Measurements from ENCODE around the gene FARSB.
A peak's percentile ranks its signal among the peaks of the same experiment; 100 is the strongest.

The FARSB gene

GRCh38 chr2:222672068-222672401 is 16.1 kb upstream of the FARSB start:
- Mint-ChIP-seq H3K4me1 (peaks cover 10% of the 10 kb centered on the region), H3K4me3 (no peak overlapping the region), H3K27me3 (peaks cover 34% of the 10 kb centered on the region), H3K9me3 (no peaks in the 10 kb centered on the region), H3K27ac (no peak overlapping the region), H3K36me3 (no peaks in the 10 kb centered on the region)

DNA sequence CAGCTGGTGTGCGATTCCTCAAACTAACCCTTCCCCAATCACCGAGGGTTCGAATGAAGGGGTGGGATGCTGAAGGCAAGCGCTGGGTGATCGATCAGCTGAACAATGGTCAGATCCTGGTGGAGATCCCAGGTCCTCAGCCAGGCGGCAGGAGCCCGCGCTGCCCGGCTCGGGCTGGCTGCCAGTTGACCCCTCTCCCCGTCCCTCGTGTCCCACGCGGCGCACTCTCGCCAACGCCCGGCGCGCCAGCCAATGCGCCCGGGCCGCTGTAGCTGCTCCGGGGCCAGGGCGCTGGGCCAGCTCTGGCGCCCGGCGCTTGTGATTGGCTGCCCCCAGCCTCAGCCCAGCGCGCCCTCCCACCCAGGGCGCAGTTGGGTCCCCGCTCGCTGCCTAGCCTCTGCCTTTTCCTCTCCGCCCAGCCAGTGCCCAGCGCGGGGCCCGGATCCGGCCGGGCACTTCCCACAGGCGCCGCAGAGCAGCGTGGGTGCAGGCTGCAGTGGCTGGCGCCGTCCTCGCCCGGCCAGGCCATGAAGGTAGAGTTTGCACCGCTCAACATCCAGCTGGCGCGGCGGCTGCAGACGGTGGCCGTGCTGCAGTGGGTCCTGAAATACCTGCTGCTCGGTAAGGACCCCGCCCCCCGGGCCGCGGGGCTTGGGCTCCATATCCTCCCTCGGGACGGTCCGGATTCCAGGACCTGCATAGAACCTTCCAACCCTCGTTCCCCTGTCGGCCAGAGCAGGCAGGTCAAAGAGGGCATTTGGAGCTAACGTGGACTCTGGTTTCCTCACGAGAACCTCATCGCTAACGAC is 15.6 kb upstream of the FARSB start, which contains the start of gene MOGAT1:
MOGAT1 (plus strand) TSS at position 400 of the 809 bp plus-strand sequence; CDS start at position 528, 128 bp downstream.
- Mint-ChIP-seq H3K4me3 (no peak within 1 kb of the TSS), H3K9me3 (no peaks in the 10 kb centered on the region), H3K36me3 (no peaks in the 10 kb centered on the region), H3K27me3 (peaks cover 34% of the 10 kb centered on the region), H3K4me1 (peaks cover 10% of the 10 kb centered on the region), H3K27ac (peak within 1 kb of the TSS; percentile 6)

DNA sequence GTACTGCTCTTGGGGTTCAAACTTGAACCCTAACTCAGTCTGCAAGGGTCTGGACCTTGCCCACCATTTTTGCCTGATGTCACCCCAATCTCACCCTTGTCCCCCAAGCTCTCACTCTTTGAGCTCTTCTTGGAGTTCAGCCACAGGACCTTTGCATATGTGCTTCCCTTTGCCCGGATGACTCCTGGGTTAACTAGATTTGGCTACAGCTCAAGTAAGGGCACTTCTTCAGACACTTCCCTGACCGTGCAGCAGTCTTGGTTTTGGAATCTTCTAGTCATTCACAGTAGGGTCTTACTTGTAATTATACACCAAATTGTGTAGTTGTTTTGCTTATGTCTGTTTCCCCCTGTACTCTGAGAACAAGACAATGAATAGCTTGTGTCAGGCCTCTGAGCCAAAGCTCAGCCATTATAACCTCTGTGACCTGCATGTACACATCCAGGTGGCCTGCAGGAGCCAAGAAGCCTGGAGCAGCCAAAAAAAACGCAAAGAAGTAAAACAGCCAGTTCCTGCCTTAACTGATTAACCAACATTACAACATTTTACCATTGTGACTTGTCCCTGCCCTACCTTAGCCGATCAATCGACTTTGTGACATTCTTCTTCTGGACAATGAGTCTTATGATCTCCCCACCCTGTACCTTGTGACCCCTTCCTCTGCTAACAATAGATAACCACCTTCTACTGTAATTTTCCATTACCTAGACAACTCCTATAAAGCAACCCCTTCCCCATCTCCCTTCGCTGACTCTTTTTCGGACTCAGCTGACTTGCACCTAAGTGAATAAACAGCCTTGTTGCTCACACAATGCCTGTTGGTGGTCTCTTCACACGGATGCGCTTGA is 14.5 kb upstream of the FARSB start:
- peaks cover 35% of the 10 kb centered on the region for H3K27me3 Mint-ChIP-seq
- no peak overlapping the region for H3K4me3 Mint-ChIP-seq
- no peak overlapping the region for H3K27ac Mint-ChIP-seq
- H3K9me3 Mint-ChIP-seq: no peaks in the 10 kb centered on the region
- H3K4me1 Mint-ChIP-seq: peaks cover 10% of the 10 kb centered on the region
- no peaks in the 10 kb centered on the region for H3K36me3 Mint-ChIP-seq

- H3K4me3 Mint-ChIP-seq: no peak overlapping the region
- peaks cover 32% of the 10 kb centered on the region for H3K27me3 Mint-ChIP-seq
- H3K9me3 Mint-ChIP-seq: no peaks in the 10 kb centered on the region
- peaks cover 10% of the 10 kb centered on the region for H3K4me1 Mint-ChIP-seq
- H3K36me3 Mint-ChIP-seq: no peaks in the 10 kb centered on the region
- no peak overlapping the region for H3K27ac Mint-ChIP-seq
These were observed 13.5 kb upstream of the FARSB start for GRCh38 chr2:222669353-222669752.

GRCh38 chr2:222668494-222669154 is 12.7 kb upstream of the FARSB start:
- Mint-ChIP-seq H3K27me3 (peaks cover 32% of the 10 kb centered on the region), H3K36me3 (no peaks in the 10 kb centered on the region), H3K27ac (no peak overlapping the region), H3K9me3 (no peaks in the 10 kb centered on the region), H3K4me3 (no peak overlapping the region), H3K4me1 (peaks cover 10% of the 10 kb centered on the region)

GRCh38 chr2:222663479-222663878 is 7.6 kb upstream of the FARSB start:
- no peaks in the 10 kb centered on the region for H3K9me3 Mint-ChIP-seq
- no peaks in the 10 kb centered on the region for H3K36me3 Mint-ChIP-seq
- no peaks in the 10 kb centered on the region for H3K4me1 Mint-ChIP-seq
- no peak overlapping the region for H3K4me3 Mint-ChIP-seq
- no peak overlapping the region for H3K27ac Mint-ChIP-seq
- H3K27me3 Mint-ChIP-seq: peaks cover 11% of the 10 kb centered on the region

- H3K4me3 Mint-ChIP-seq: peak overlapping the region; percentile 99
- peak overlapping the region; percentile 99 for H3K27ac Mint-ChIP-seq
- peaks cover 41% of the 10 kb centered on the region for H3K4me1 Mint-ChIP-seq
- H3K27me3 Mint-ChIP-seq: no peaks in the 10 kb centered on the region
- peaks cover 12% of the 10 kb centered on the region for H3K36me3 Mint-ChIP-seq
- no peaks in the 10 kb centered on the region for H3K9me3 Mint-ChIP-seq
These were observed 894 bp upstream of the FARSB start for GRCh38 chr2:222656526-222657446.

GRCh38 chr2:222653280-222653679 is 2.6 kb downstream of the FARSB start:
- Mint-ChIP-seq H3K4me1 (peaks cover 64% of the 10 kb centered on the region), H3K27me3 (no peaks in the 10 kb centered on the region), H3K36me3 (peaks cover 17% of the 10 kb centered on the region), H3K27ac (peak overlapping the region; percentile 73), H3K4me3 (peak overlapping the region; percentile 84), H3K9me3 (no peaks in the 10 kb centered on the region)

GRCh38 chr2:222652491-222653255 is 3.2 kb downstream of the FARSB start:
- Mint-ChIP-seq H3K27me3 (no peaks in the 10 kb centered on the region), H3K4me1 (peaks cover 67% of the 10 kb centered on the region), H3K27ac (peak overlapping the region; percentile 73), H3K36me3 (peaks cover 20% of the 10 kb centered on the region), H3K4me3 (peak overlapping the region; percentile 84), H3K9me3 (no peaks in the 10 kb centered on the region)

GRCh38 chr2:222651718-222652418 is 4.0 kb downstream of the FARSB start:
- peaks cover 22% of the 10 kb centered on the region for H3K36me3 Mint-ChIP-seq

DNA sequence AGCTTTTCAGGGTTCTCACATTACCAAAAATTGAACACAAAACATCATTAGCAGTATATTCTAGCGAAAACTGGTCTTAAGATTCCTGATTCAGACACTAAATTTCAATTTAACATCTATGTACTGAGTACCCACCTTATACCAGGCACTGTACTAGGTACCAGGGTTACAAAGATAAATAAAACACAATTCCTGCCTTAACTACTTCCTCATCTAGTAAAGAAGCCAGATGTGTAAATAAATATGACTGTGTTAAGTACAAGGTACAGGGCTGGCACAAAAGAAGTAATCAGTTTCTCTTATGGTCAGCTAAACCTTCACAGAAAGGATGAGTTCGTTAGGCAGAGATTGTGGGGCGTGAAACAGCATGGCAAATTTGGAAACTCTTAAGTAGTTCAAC is 6.1 kb downstream of the FARSB start:
- H3K4me1 Mint-ChIP-seq: peaks cover 62% of the 10 kb centered on the region
- H3K36me3 Mint-ChIP-seq: peaks cover 33% of the 10 kb centered on the region

More at GRCh38 chr2:222651718-222652418, 4.0 kb downstream of the FARSB start:
- peaks cover 65% of the 10 kb centered on the region for H3K4me1 Mint-ChIP-seq
- no peak overlapping the region for H3K4me3 Mint-ChIP-seq
- H3K27ac Mint-ChIP-seq: no peak overlapping the region
- H3K9me3 Mint-ChIP-seq: no peaks in the 10 kb centered on the region
- H3K27me3 Mint-ChIP-seq: no peaks in the 10 kb centered on the region

DNA sequence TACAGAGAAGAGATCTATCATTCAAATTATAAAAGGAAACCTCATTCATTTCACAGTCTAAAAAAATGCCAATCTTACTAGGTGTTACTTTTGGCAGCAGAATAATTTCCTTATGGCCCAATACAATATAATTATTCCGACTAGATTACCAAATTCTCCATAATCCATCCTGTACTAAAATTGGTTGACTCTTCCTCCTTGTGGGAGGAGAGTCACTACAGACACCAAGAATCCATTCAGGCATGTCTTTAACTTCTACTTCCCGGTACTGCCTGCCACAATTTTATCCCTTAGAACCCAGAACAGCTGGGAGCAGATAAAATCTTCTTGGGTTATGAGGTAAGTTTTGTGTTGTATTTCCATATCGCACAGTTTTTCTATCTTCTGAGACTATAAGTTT is 9.9 kb downstream of the FARSB start:
- Mint-ChIP-seq H3K27ac (no peak overlapping the region), H3K9me3 (no peaks in the 10 kb centered on the region), H3K4me3 (no peak overlapping the region), H3K36me3 (peaks cover 40% of the 10 kb centered on the region), H3K4me1 (peaks cover 49% of the 10 kb centered on the region), H3K27me3 (no peaks in the 10 kb centered on the region)

More for the DNA sequence above, 6.1 kb downstream of the FARSB start:
- Mint-ChIP-seq H3K27me3 (no peaks in the 10 kb centered on the region), H3K27ac (no peak overlapping the region), H3K9me3 (no peaks in the 10 kb centered on the region), H3K4me3 (no peak overlapping the region)

DNA sequence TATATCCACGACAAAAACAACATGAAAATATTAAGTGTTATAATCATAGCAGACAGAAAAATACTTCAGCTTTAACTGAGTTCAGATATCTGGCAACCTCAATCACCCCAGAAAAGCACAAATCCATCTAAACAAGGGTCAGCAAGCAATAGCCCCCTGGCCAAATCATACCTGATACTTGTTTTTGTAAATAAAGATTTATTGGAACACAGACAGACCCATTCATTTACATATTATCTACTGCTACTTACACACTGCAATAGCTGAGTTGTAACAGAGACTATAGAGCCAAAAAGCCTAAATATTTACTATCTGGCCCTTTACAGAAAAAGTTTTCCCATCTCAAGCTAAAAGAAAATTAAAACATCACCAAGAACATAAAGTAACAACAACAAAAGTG is 12.8 kb downstream of the FARSB start:
- no peaks in the 10 kb centered on the region for H3K27me3 Mint-ChIP-seq
- no peaks in the 10 kb centered on the region for H3K9me3 Mint-ChIP-seq
- H3K27ac Mint-ChIP-seq: no peak overlapping the region
- H3K4me3 Mint-ChIP-seq: no peak overlapping the region
- H3K36me3 Mint-ChIP-seq: peaks cover 41% of the 10 kb centered on the region
- peaks cover 30% of the 10 kb centered on the region for H3K4me1 Mint-ChIP-seq

- H3K27me3 Mint-ChIP-seq: no peaks in the 10 kb centered on the region
- peaks cover 45% of the 10 kb centered on the region for H3K36me3 Mint-ChIP-seq
- H3K27ac Mint-ChIP-seq: no peak overlapping the region
- H3K9me3 Mint-ChIP-seq: no peaks in the 10 kb centered on the region
- no peak overlapping the region for H3K4me3 Mint-ChIP-seq
- H3K4me1 Mint-ChIP-seq: peaks cover 29% of the 10 kb centered on the region
These were observed 14.6 kb downstream of the FARSB start for GRCh38 chr2:222641336-222641735.

Measured in activated naive CD4-positive, alpha-beta T cell treated with anti-CD3 and anti-CD28 coated beads, Interleukin-2, amount 50 U/mL, for 24 hours (primary cell).